Cardiac septum (tissue), 1 donor: Measurements from ENCODE around the gene STXBP5L. TPM values are rescaled to one million over a fixed set of nuclear protein-coding genes. Genes with fewer than 3 reads are reported as not detected.
"Not testable (repeated sequence)": the region's sequence is repeated elsewhere in the genome, so short reads cannot be mapped to it uniquely, and the experiment has no call there.

Source experiments
- DNase-seq: peaks from one replicate; pipeline ENCODE4 v3.0.0-alpha.2; 2020; ENCODE audit warnings: low spot score
- intact Hi-C: fragments of 100-400 bp; cut with DNase I; formaldehyde crosslinking; loops from one replicate; pipeline ENCODE4 v1.14.0; 2022
- microRNA-seq: library from miRNA; unstranded; fragments of <30 nt; microRNA quantifications from one replicate; pipeline ENCODE4 v1.2.0, GENCODE V29; 2020
- total RNA-seq: library from RNA; stranded (reverse); fragmentation: NEBNext Ultra II Directional; extraction: Animal tissue kit (Norgen Biotek cat#: 25700); gene quantifications from one replicate; pipeline ENCODE4 v1.2.1, GENCODE V29; 2021
- donor health status: DM: no; HTN: no; CAD: no.

STXBP5L gene
- total RNA-seq, 1 donor from 2014 or later = not detected

GRCh38 chr3:121399820-121400219 lies 491.8 kb downstream of the STXBP5L start:
- DNase-seq = no peak
- intact Hi-C loops = no loop called here

GRCh38 chr3:121405631-121406030 lies 497.6 kb downstream of the STXBP5L start:
- intact Hi-C loops = no loop called here
- no peak for DNase-seq

- intact Hi-C loops = no loop called here
- no peak for DNase-seq
Measured at GRCh38 chr3:121411523-121411922, 503.5 kb downstream of the STXBP5L start.

- intact Hi-C loops = no loop called here
- DNase-seq = no peak
Measured at GRCh38 chr3:121414924-121415323, 506.9 kb downstream of the STXBP5L start.

GRCh38 chr3:121418182-121418581 lies 510.2 kb downstream of the STXBP5L start:
- DNase-seq = no peak
- intact Hi-C loops = no loop called here

- DNase-seq = no peak
- intact Hi-C loops = no loop called here
Measured at GRCh38 chr3:121424549-121424948, 516.5 kb downstream of the STXBP5L start.

- intact Hi-C loops = no loop called here
- DNase-seq = no peak
Measured at GRCh38 chr3:121430664-121431215, 522.7 kb downstream of the STXBP5L start.

GRCh38 chr3:121431726-121432517 lies 523.9 kb downstream of the STXBP5L start:
- intact Hi-C loops = no loop called here
- no peak for DNase-seq

- intact Hi-C loops = no loop called here
- DNase-seq = no peak
Measured at GRCh38 chr3:121436074-121436473, 528.1 kb downstream of the STXBP5L start.

GRCh38 chr3:121436641-121437040 lies 528.6 kb downstream of the STXBP5L start:
- intact Hi-C loops = no loop called here

GRCh38 chr3:121443456-121443855 lies 535.5 kb downstream of the STXBP5L start:
- intact Hi-C loops = no loop called here
- no peak for DNase-seq

More at GRCh38 chr3:121436641-121437040, 528.6 kb downstream of the STXBP5L start:
- DNase-seq = no peak

GRCh38 chr3:121451752-121452151 lies 543.7 kb downstream of the STXBP5L start:
- DNase-seq, intact Hi-C loops: not testable (repeated sequence)

- intact Hi-C loops = no loop called here
- no peak for DNase-seq
Measured at GRCh38 chr3:121462565-121462964, 554.6 kb downstream of the STXBP5L start.

- DNase-seq = no peak
- intact Hi-C loops = no loop called here
Measured at GRCh38 chr3:121463745-121464144, 555.7 kb downstream of the STXBP5L start.

GRCh38 chr3:121467085-121467484 lies 559.1 kb downstream of the STXBP5L start:
- DNase-seq = no peak
- intact Hi-C loops = no loop called here

GRCh38 chr3:121473001-121473400 lies 565.0 kb downstream of the STXBP5L start:
- intact Hi-C loops = no loop called here
- no peak for DNase-seq

Small RNA genes within 50 kb of the gene (microRNA-seq; reads per million reads assigned to microRNA genes)
- not detected for gene MIR5682

Other genes with a start within 250 kb of the STXBP5L start
- 0.73 TPM for gene HGD, start 226.0 kb upstream of the STXBP5L start, total RNA-seq
- gene RABL3, start 165.7 kb upstream of the STXBP5L start, total RNA-seq = 22.8 TPM
- 13.2 TPM for gene GTF2E1, start 165.5 kb upstream of the STXBP5L start, total RNA-seq